ENCODE results near the gene ELN.

ELN gene

DNA sequence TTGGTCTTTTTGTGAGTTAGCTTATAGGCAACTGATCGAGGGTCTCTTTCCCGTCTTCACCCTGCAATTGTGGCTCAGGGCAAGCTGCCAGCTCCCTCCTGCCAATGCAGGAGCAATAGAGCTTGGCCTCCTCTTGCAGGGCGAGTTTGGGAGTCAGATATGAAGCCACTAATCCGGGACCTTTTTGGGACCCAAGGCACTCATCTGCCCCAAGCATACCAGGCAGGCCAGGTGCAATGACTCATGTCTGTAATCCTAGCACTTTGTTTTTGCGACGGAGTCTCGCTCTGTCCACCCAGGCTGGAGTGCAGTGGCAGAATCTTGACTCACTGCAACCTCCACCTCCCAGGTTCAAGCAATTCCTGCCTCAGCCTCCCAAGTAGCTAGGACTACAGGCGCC, 76.7 kb downstream of the ELN start:
- in situ Hi-C loops (cut with HindIII; ENCODE audit: low sequenced_read_pairs), result no loop called here
- DNase-seq (ENCODE audit: low read depth, low spot score), result peak; percentile 19

DNA sequence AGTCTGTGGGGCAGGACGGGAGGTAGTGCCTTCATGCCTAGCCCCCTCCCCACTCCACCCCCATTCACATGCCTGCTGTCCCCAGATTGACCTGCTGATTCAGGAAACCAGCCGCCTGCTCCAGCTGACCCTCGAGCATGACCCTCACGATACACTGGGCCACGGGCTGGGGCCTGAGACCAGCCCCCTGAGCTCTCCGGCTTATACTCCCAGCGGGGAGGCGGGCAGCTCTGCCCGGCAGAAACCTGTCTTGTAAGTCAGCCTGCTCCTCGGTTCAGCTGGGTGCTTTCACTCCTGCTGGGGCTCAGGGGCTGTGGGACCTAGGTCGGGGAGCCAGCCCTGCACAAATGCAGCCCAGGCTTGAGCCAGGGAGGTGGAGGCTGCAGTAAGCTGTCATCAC, 78.0 kb downstream of the ELN start:
- no peak for DNase-seq (ENCODE audit: low read depth, low spot score)
- TF ChIP-seq, protein P1, sequence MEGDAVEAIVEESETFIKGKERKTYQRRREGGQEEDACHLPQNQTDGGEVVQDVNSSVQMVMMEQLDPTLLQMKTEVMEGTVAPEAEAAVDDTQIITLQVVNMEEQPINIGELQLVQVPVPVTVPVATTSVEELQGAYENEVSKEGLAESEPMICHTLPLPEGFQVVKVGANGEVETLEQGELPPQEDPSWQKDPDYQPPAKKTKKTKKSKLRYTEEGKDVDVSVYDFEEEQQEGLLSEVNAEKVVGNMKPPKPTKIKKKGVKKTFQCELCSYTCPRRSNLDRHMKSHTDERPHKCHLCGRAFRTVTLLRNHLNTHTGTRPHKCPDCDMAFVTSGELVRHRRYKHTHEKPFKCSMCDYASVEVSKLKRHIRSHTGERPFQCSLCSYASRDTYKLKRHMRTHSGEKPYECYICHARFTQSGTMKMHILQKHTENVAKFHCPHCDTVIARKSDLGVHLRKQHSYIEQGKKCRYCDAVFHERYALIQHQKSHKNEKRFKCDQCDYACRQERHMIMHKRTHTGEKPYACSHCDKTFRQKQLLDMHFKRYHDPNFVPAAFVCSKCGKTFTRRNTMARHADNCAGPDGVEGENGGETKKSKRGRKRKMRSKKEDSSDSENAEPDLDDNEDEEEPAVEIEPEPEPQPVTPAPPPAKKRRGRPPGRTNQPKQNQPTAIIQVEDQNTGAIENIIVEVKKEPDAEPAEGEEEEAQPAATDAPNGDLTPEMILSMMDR (IDR thresholded peaks at IDR 0.05; ENCODE audit: low read depth, low read length), result no peak
- in situ Hi-C loops (cut with HindIII; ENCODE audit: low sequenced_read_pairs), result no loop called here
- no peak overlapping the region for H3K4me3 ChIP-seq (ENCODE audit: low read depth, low read length)

More for the DNA sequence above, 76.7 kb downstream of the ELN start:
- TF ChIP-seq, protein P1 (IDR thresholded peaks at IDR 0.05; ENCODE audit: low read depth, low read length), result no peak
- no peak overlapping the region for H3K4me3 ChIP-seq (ENCODE audit: low read depth, low read length)

DNA sequence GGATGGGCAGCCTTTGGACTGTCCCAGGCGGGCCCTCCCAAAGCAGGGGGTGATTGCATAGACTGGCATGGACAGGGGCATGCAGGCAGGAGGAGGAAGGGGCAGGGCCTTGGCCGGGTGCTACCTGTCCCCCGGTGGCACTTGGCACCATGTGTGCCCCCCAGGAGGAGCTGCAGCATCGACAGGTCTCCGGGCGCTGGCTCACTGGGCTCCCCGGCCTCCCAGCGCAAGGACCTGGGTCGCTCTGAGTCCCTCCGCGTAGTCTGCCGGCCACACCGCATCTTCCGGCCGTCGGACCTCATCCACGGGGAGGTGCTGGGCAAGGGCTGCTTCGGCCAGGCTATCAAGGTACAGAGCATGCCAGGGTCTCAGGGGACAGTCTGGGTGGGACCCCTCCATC, 78.9 kb downstream of the ELN start:
- TF ChIP-seq, protein P1 (IDR thresholded peaks at IDR 0.05; ENCODE audit: low read depth, low read length), result no peak
- in situ Hi-C loops (cut with HindIII; ENCODE audit: low sequenced_read_pairs), result no loop called here
- DNase-seq (ENCODE audit: low read depth, low spot score), result no peak
- no peak overlapping the region for H3K4me3 ChIP-seq (ENCODE audit: low read depth, low read length)

DNA sequence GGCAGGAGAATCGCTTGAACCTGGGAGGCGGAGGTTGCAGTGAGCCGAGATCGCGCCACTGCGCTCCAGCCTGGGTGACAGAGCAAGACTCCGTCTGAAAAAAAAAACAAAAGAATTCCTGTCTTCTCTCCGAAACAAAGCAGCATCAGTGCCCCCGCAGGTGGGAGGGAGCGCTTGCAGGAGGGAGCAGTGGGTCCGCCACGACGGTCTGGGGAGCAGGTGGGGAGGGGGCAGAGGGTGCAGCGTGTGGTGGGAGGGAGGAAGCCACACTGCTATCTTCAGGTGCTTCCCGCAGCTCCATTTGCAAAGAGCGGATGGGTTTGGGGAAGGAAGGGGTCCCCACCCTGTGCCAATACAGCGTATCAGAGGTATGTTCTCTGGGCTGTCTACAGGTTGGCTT, 87.4 kb downstream of the ELN start:
- TF ChIP-seq, protein P1 (IDR thresholded peaks at IDR 0.05; ENCODE audit: low read depth, low read length), result no peak
- no peak overlapping the region for H3K4me3 ChIP-seq (ENCODE audit: low read depth, low read length)
- DNase-seq (ENCODE audit: low read depth, low spot score), result no peak
- in situ Hi-C loops (cut with HindIII; ENCODE audit: low sequenced_read_pairs), result no loop called here

DNA sequence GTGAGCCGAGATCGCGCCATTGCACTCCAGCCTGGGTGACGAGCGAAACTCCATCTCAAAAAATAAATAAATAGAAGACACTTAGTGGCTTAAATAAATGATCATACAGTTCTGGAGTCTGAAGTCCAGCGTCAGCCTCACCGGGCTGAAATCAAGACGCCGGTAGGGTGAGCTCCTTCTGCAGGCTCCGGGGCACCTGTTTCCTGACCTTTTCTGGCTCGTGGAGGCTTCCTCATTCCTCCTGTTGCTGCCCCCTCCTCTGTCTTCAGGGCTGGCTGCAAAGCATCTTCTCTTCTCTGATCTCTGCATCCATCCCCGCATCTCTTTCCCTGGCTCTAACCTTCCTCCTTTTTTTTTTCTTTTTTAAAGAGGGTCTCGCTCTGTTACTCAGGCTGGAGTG, 88.4 kb downstream of the ELN start:
- DNase-seq (ENCODE audit: low read depth, low spot score), result no peak
- H3K4me3 ChIP-seq (ENCODE audit: low read depth, low read length), result no peak overlapping the region
- in situ Hi-C loops (cut with HindIII; ENCODE audit: low sequenced_read_pairs), result no loop called here
- TF ChIP-seq, protein P1 (IDR thresholded peaks at IDR 0.05; ENCODE audit: low read depth, low read length), result no peak

Data from astrocyte of the spinal cord (primary cell).